Thymus (tissue), 11 donors: ENCODE data around the gene JHY. TPM values are rescaled to one million over a fixed set of nuclear protein-coding genes. Genes with fewer than 3 reads are reported as not detected.

Experiments
- DNase-seq, 9 donors: peaks; one replicate each; pipeline ENCODE4 v3.0.0-alpha.2; 2013; ENCODE audit warnings: low spot score in 9 of 9, low read depth in 6 of 9, missing footprints in 1 of 9
- H3K27ac ChIP-seq, 2 donors: one replicate each; pipeline ENCODE4 v1.5.1; 2013; ENCODE audit warnings: control low read depth in 1 of 2, low read depth in 1 of 2, low read length in 1 of 2, mild to moderate bottlenecking in 1 of 2, moderate library complexity in 1 of 2
- H3K27me3 ChIP-seq, 2 donors: one replicate each; pipeline ENCODE4 v1.5.1; 2013; ENCODE audit warnings: low read length in 1 of 2; ENCODE audit not compliant: control insufficient read depth in 2 of 2, insufficient read depth in 1 of 2
- H3K36me3 ChIP-seq, 2 donors: one replicate each; pipeline ENCODE4 v1.5.1; 2013; ENCODE audit warnings: low read length in 1 of 2, mild to moderate bottlenecking in 1 of 2, moderate library complexity in 1 of 2; ENCODE audit not compliant: control insufficient read depth in 2 of 2, insufficient read depth in 2 of 2
- H3K4me1 ChIP-seq, 2 donors: one replicate each; pipeline ENCODE4 v1.5.1; 2013; ENCODE audit warnings: low read length in 2 of 2; ENCODE audit not compliant: control insufficient read depth in 2 of 2, insufficient read depth in 2 of 2
- H3K4me3 ChIP-seq, 2 donors: one replicate each; pipeline ENCODE4 v1.5.1; 2013; ENCODE audit warnings: low read length in 2 of 2, control low read depth in 1 of 2, mild to moderate bottlenecking in 1 of 2
- H3K9me3 ChIP-seq, 2 donors: one replicate each; pipeline ENCODE4 v1.5.1; 2013; ENCODE audit warnings: low read length in 1 of 2, mild to moderate bottlenecking in 1 of 2; ENCODE audit not compliant: control insufficient read depth in 2 of 2, insufficient read depth in 1 of 2
- WGBS: extraction: QIAGEN DNeasy Blood & Tissue Kit; methylation state at CpG from one replicate; pipeline ENCODE4 v1.1.7; 2013; 5-methylcytosine and 5-hydroxymethylcytosine counted together
- polyA plus RNA-seq: library from polyadenylated mRNA; stranded (reverse); fragments of 200-250 nt; gene quantifications from one replicate; pipeline ENCODE4 v1.2.3, GENCODE V29; 2013
- total RNA-seq: library from RNA; stranded (reverse); fragments of 120-200 nt; gene quantifications from one replicate; pipeline ENCODE4 v1.2.4, GENCODE V29; 2013
- donor health status: healthy.

The JHY gene
- total and polyA plus RNA-seq, 2 donors: 1.5 to 4.0 TPM

DNA sequence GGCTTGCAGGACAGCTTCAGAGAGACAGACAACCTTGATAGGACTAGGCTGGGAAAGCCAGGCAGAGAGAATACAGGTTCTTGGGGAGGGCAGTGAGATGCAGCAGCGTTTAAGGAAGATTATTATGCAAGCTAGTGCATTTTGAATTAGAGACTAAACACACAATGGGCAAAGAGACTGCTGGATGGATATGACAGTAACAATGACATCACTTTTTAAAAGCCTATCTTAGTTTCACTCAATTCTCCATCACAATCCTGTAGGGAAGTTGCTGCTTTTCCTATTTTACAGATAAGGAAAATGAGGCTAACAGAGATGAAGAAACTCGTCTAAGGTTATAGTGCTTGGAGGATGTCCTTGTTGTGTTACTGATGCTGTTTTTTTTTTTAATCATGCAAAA is 5.6 kb downstream of the JHY start:
- Histone ChIP-seq H3K27me3 (peaks cover 0 to 3% of the 10 kb centered on the region in 2 donors), H3K36me3 (no peaks in the 10 kb centered on the region), H3K27ac (no peak overlapping the region), H3K9me3 (no peaks in the 10 kb centered on the region), H3K4me3 (no peak overlapping the region), H3K4me1 (peaks cover 3% of the 10 kb centered on the region in 2 donors)
- WGBS: 94% methylated on average over 2 of the region's 2 CpGs
- no peak for DNase-seq

DNA sequence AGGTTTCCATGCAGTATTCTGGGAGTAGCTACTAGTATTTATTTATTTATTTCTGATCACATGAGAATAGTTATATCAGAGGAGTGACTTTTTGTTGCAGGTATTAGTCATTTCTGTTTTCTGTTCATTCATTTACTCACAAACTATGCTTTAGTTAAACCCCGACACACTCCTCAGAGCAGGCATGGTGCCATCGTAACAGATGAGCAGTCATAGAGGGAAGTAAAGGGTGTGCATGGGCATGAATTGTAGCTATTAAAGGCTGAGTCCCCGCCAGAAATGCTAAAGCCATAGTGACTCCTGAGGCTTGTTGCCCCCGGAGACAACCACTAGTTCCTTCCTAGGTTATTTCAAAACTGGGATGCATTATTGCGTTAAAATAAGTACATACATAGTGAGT is 10.6 kb downstream of the JHY start:
- Histone ChIP-seq H3K9me3 (no peaks in the 10 kb centered on the region), H3K27ac (no peak overlapping the region), H3K4me3 (no peak overlapping the region), H3K36me3 (no peaks in the 10 kb centered on the region), H3K4me1 (no peaks in the 10 kb centered on the region), H3K27me3 (no peaks in the 10 kb centered on the region)
- 80% methylated on average over 5 of the region's 5 CpGs for WGBS
- no peak for DNase-seq

DNA sequence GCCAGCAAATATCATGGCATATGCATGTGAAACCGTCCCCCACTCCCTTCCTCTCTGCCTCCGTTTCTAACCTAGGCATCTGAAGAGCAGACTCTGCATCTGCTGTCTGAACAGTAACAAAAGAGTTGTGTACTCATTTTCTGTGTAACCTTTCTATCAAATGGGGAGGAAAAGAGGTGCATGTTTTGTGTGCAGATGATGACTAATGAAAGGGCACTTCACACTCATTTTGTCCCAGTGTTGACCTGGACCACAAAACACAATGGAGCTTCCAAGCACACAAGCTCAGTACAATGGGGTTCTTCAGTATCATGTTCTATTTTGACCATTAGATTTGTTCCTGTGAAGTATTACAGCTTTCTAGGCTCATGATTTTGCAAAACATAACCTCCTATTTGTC is 13.0 kb downstream of the JHY start:
- Histone ChIP-seq H3K4me1 (no peaks in the 10 kb centered on the region), H3K27ac (no peak overlapping the region), H3K27me3 (no peaks in the 10 kb centered on the region), H3K9me3 (no peaks in the 10 kb centered on the region), H3K36me3 (no peaks in the 10 kb centered on the region), H3K4me3 (no peak overlapping the region)
- DNase-seq: no peak
- WGBS: 96% methylated on average over 2 of the region's 2 CpGs

DNA sequence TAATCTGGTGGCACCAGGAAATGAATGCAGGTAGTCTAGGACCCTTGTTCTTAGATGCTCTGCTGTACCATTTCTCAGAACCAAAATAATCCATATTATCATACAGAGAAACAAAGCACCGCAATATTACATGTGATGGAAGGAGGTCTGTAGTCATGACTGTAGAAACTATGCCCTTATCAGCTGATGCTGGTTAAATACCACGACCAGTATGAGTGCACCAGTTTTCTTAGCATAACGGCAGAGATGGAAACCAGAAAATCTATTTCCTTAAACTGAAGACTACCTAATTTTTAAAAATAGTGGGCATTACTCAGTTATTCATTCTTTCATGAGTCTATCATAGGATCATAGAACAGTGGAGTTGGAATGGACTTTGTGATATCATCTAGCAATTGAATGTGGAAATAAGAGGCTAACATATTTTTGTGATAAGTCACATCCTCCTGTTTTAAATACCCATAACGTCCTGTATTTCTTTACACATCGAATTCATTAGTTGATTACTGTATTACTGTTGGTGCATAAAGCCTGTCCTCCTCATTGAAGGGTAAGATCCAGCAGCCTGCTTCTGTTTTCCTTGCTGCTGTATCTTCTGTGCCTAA is 15.1 kb downstream of the JHY start:
- DNase-seq: no peak
- no peak overlapping the region for H3K4me3 ChIP-seq
- H3K27me3 ChIP-seq: no peaks in the 10 kb centered on the region
- H3K4me1 ChIP-seq: no peaks in the 10 kb centered on the region
- no peaks in the 10 kb centered on the region for H3K9me3 ChIP-seq
- no peaks in the 10 kb centered on the region for H3K36me3 ChIP-seq
- H3K27ac ChIP-seq: no peak overlapping the region
- 97% methylated on average over 5 of the region's 5 CpGs for WGBS

DNA sequence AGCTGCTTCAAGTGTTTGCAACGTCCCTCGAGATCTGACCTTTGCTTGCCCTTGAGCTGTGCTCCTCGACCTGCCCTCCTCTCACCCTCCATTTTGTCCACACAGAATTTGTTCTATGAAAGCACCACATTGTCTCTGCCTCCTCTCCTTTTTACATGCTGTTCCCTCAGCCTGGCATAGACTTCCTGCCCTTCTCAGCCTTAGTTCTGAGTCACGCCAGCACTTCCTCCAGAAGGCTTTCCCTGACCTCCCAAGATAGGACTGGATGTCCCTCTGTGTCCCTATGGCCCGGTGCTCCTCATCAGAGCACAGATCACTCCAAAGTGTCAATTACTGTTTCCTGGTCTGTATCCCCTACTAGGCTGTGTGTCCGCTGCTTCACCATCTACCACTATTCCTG is 16.2 kb downstream of the JHY start:
- Histone ChIP-seq H3K27ac (no peak overlapping the region), H3K4me1 (no peaks in the 10 kb centered on the region), H3K9me3 (no peaks in the 10 kb centered on the region), H3K27me3 (no peaks in the 10 kb centered on the region), H3K36me3 (no peaks in the 10 kb centered on the region), H3K4me3 (no peak overlapping the region)
- no peak for DNase-seq
- 85% methylated on average over 6 of the region's 6 CpGs for WGBS

DNA sequence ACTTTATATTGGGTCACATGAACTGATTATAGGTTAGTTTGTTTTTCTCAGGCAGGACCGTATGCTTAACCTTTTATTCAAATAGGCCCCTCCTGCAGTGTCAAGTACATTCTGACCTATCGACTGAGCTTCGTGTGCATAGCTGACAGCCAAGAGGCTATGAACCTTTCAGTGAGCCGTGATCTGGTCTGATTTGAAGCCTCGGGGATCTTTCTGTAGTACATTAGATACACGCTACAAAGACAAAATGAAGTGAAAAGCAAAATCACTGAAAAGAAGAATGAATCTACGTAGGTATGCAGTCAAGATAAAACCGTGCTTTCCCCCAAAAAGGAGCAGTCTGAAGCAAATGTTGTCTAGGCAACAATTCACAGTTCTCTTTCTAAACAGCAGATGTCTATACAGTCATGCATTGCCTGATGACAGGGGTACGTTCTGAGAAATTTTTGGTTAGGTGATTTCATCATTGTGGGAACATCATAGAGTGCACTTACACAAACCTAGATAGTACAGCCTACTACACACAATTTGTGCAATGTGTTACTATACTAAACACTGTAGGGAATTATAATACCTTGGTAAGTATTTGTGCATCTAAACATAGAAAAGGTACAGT is 18.1 kb downstream of the JHY start:
- H3K27ac ChIP-seq: no peak overlapping the region
- no peaks in the 10 kb centered on the region for H3K36me3 ChIP-seq
- no peak for DNase-seq
- no peaks in the 10 kb centered on the region for H3K4me1 ChIP-seq
- WGBS: 96% methylated on average over 9 of the region's 9 CpGs
- H3K4me3 ChIP-seq: no peak overlapping the region
- no peaks in the 10 kb centered on the region for H3K9me3 ChIP-seq
- H3K27me3 ChIP-seq: no peaks in the 10 kb centered on the region

DNA sequence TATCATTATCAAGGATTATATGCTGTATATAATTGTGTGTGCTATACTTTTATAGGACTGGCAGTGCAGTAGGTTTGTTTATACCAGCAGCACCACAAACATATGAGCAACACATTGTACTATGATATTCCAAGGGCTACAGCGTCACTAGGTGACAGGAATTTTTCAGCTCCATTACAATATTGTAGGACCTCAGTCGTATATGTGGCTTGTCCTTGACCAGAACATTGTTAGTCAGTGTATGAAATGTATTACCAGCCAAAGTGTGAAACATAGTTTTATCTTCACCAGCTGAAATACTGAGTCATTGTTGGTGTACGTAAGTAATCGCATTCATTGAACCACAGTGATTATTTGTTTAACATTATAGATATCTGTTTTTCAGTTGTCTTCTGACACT is 20.4 kb downstream of the JHY start:
- WGBS: 98% methylated on average over 4 of the region's 4 CpGs
- DNase-seq: no peak
- Histone ChIP-seq H3K9me3 (no peaks in the 10 kb centered on the region), H3K4me1 (no peaks in the 10 kb centered on the region), H3K36me3 (no peaks in the 10 kb centered on the region), H3K27ac (no peak overlapping the region), H3K27me3 (no peaks in the 10 kb centered on the region), H3K4me3 (no peak overlapping the region)

DNA sequence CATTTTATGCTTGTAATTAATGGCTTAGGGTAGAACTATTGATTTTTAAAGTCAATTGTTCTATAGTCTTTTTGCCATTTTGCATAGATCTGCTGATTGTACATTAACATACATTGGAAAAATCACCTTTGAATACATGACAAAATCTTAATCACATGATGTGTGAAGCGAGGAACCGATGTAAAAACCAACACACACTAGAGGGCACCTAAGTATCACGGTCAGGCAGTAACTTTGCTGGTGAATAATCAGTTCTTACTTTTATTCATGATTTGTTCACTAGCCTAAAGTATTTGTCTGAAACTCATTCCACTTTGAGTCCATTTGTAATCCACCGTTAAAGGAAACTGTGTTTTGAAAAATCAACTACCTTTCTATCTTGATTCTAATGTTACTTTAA is 28.2 kb downstream of the JHY start:
- Histone ChIP-seq H3K4me3 (no peak overlapping the region), H3K27me3 (no peaks in the 10 kb centered on the region), H3K4me1 (no peaks in the 10 kb centered on the region), H3K9me3 (no peaks in the 10 kb centered on the region), H3K36me3 (no peaks in the 10 kb centered on the region), H3K27ac (no peak overlapping the region)
- 91% methylated on average over 4 of the region's 4 CpGs for WGBS
- peak in 1 of 9 donors; percentile 4 for DNase-seq

DNA sequence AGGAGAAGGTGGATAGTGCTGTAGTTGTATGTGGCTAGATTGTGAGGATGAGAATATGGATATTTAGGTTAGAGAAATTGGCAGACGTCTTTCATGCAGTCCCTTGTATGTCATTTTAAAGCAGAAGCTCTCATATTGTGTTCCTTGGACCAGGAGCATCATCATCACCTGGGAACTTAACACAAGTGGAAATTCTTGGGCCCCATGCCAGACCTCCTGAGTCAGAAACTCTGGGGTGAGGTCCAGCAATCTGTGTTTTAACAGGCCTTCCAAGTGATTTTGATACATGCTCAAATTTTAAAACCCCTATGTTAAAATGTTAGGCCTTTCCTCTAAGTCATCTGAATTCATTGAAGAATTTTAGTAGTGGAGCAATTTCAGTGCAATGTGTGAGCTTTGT is 34.8 kb downstream of the JHY start:
- Histone ChIP-seq H3K4me1 (no peaks in the 10 kb centered on the region), H3K27ac (no peak overlapping the region)
- DNase-seq: peak in 2 of 9 donors; percentile 3 to 21

More for the DNA sequence above, 34.8 kb downstream of the JHY start:
- H3K27me3 ChIP-seq: no peaks in the 10 kb centered on the region
- H3K4me3 ChIP-seq: no peak overlapping the region
- H3K9me3 ChIP-seq: no peaks in the 10 kb centered on the region
- no peaks in the 10 kb centered on the region for H3K36me3 ChIP-seq
- 92% methylated on average over 1 of the region's 1 CpG for WGBS
